H7 (cell line): ENCODE data around the gene HSPD1. TPM values are rescaled to one million over a fixed set of nuclear protein-coding genes. Genes with fewer than 3 reads are reported as not detected.
A peak's percentile ranks its signal among the peaks of the same experiment; 100 is the strongest.

Source experiments
- DNase-seq: peaks from one replicate; pipeline ENCODE4 v3.0.0; 2012
- H3K27me3 ChIP-seq: 2 replicates; pipeline ENCODE4 v1.6.0; 2011; ENCODE audit warnings: mild to moderate bottlenecking, low read length; ENCODE audit not compliant: control insufficient read depth, insufficient read depth
- H3K36me3 ChIP-seq: replicated peaks from 2 replicates; pipeline ENCODE4 v1.5.1; 2011; ENCODE audit warnings: low read length; ENCODE audit not compliant: control insufficient read depth, insufficient read depth
- H3K4me3 ChIP-seq: 2 replicates; pipeline ENCODE4 v1.5.1; 2011; ENCODE audit warnings: low read depth, mild to moderate bottlenecking, control low read depth, low read length, moderate library complexity; ENCODE audit not compliant: insufficient read depth
- total RNA-seq: library from RNA; depleted of rRNA; stranded (reverse); fragments of >200 nt; shearing (Covaris generic); gene quantifications from 2 replicates; pipeline ENCODE4 v1.2.3, GENCODE V29; 2014; rRNA removed

HSPD1 gene
- total RNA-seq = 552 and 723 TPM in 2 replicates

GRCh38 chr2:197499594-197500502, at the start of gene HSPD1, which contains the start of gene HSPE1:
HSPD1 (minus strand) TSS chr2:197499840; CDS start chr2:197498848, 992 bp downstream.
HSPE1 (plus strand) TSS chr2:197500379; CDS start chr2:197500437, 58 bp downstream.
- peaks cover 28% of the 10 kb centered on the region for H3K36me3 ChIP-seq

DNA sequence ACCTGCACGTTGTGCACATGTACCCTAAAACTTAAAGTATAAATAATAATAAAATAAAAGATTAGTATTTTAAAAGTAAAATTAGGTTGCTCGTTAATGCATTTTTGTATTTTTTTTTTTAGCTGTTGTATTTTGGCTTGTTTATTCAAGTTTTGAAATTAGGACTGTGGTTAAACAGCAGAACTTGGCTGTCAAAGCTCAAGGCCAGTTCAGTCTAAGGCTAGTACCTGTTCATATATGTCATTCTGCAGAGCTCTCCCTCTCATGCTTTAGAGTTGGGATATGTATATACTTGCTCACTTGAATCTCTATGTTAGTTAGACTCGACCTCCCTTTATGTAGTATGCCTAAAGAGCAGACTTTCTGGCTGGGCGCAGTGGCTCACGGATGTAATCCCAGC, 48.9 kb upstream of the HSPD1 start:
- Histone ChIP-seq H3K4me3 (no peak overlapping the region), H3K27me3 (no peaks in the 10 kb centered on the region), H3K36me3 (peaks cover 4% of the 10 kb centered on the region)
- no peak for DNase-seq

More at GRCh38 chr2:197499594-197500502, at the start of gene HSPD1, which contains the start of gene HSPE1:
- Histone ChIP-seq H3K4me3 (peak within 1 kb of the TSS; percentile 92), H3K27me3 (no peaks in the 10 kb centered on the region)
- peak; percentile 97 for DNase-seq

- peaks cover 4% of the 10 kb centered on the region for H3K36me3 ChIP-seq
- no peaks in the 10 kb centered on the region for H3K27me3 ChIP-seq
Measured at GRCh38 chr2:197547163-197547900, 47.7 kb upstream of the HSPD1 start.

DNA sequence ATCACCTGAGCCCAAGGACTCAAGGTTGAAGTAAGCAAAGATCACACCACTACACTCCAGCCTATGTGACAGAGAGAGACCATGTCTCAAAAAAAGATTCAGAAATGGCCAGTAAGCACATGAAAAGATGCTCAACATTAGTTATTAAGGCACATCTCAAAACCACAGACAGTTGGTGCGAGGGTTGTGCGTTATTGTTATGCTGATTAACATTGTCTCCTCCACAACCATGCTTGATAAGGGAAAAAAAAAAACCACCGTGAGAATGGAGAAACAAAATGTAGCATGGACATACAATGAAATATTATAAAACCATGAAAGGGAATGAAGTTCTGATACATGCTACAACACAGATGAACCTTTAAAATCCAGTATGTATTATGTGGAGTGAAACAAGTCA, 43.6 kb upstream of the HSPD1 start:
- Histone ChIP-seq H3K36me3 (peaks cover 4% of the 10 kb centered on the region), H3K4me3 (no peak overlapping the region), H3K27me3 (no peaks in the 10 kb centered on the region)
- no peak for DNase-seq

More at GRCh38 chr2:197547163-197547900, 47.7 kb upstream of the HSPD1 start:
- H3K4me3 ChIP-seq = no peak overlapping the region
- no peak for DNase-seq

- Histone ChIP-seq H3K4me3 (no peak overlapping the region), H3K36me3 (peaks cover 10% of the 10 kb centered on the region), H3K27me3 (no peaks in the 10 kb centered on the region)
- DNase-seq = no peak
Measured at GRCh38 chr2:197539734-197540133, 40.1 kb upstream of the HSPD1 start.

DNA sequence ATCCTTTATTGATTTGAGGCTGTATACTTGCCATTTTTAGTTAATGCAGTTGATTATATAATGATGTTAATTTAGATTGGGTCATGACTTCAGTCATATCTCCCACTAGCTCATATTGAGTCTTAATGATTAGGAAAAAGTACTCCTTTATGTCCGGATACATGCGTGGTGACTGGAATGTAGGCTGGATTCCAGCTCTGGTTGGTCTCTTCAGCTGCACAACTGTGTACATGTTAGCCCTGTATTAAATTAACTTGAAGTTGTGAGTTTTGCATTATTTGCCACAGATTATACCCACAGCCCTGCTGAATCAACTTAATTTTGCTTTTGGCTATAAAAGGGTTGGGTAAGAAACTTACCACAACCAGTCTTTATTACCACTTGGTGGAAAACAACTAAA, 38.8 kb upstream of the HSPD1 start:
- no peak overlapping the region for H3K4me3 ChIP-seq
- no peak for DNase-seq
- peaks cover 10% of the 10 kb centered on the region for H3K36me3 ChIP-seq
- H3K27me3 ChIP-seq = no peaks in the 10 kb centered on the region

- DNase-seq = no peak
- no peaks in the 10 kb centered on the region for H3K36me3 ChIP-seq
- H3K27me3 ChIP-seq = no peaks in the 10 kb centered on the region
- H3K4me3 ChIP-seq = peak overlapping the region; percentile 94
Measured at GRCh38 chr2:197517150-197517549, 17.5 kb upstream of the HSPD1 start.

DNA sequence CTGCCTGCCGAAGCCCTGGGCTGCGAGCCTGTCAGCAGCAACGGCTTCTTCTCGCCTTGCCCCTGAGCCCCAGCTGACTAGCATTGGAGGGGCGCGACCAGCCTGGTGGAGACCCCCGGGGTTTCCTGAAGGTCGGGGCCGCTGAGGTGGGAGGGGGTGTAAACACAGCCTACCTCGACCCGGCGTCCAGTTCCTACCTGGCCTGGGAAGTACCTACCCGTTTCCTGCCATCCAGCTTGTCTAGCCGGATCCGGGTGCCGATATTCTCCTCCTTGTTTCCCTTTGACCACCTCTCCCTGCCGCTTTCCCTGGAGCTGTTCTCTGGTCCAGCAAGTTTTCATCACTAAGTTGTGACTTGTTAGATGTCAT, 16.7 kb upstream of the HSPD1 start:
- DNase-seq = peak; percentile 77
- Histone ChIP-seq H3K36me3 (no peaks in the 10 kb centered on the region), H3K4me3 (peak overlapping the region; percentile 94), H3K27me3 (no peaks in the 10 kb centered on the region)

- Histone ChIP-seq H3K4me3 (peak within 1 kb of the TSS; percentile 94), H3K27me3 (no peaks in the 10 kb centered on the region), H3K36me3 (no peaks in the 10 kb centered on the region)
- DNase-seq = peak; percentile 96
Measured at GRCh38 chr2:197515739-197516392, 16.2 kb upstream of the HSPD1 start, which contains the start of gene MOB4. MOB4 (plus strand) TSS chr2:197516066; CDS start chr2:197516087, 21 bp downstream.

GRCh38 chr2:197515315-197515738, 15.7 kb upstream of the HSPD1 start:
- H3K4me3 ChIP-seq = peak overlapping the region; percentile 94
- H3K36me3 ChIP-seq = no peaks in the 10 kb centered on the region
- H3K27me3 ChIP-seq = no peaks in the 10 kb centered on the region
- DNase-seq = no peak

GRCh38 chr2:197514754-197515153, 15.1 kb upstream of the HSPD1 start:
- no peaks in the 10 kb centered on the region for H3K36me3 ChIP-seq
- DNase-seq = no peak
- no peaks in the 10 kb centered on the region for H3K27me3 ChIP-seq

DNA sequence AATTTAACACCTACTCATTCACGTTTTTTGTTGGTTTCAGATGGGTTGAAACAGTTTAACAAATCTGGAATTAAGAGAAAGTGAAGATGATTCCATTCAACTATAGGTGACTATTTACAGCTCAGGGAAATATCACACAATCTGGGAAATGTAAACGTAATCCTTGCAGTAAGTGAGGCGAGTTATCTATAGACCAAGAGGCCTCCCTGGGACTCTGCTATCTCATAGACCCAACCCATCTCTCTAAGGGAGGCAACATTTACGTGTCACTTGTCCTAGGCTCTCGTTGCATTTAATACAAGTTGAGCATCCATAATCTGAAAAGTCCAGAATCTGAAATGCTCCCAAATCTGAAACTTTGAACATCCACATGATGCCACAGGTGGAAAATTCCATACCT, 14.3 kb upstream of the HSPD1 start:
- Histone ChIP-seq H3K36me3 (no peaks in the 10 kb centered on the region), H3K4me3 (no peak overlapping the region), H3K27me3 (no peaks in the 10 kb centered on the region)
- DNase-seq = no peak

More at GRCh38 chr2:197514754-197515153, 15.1 kb upstream of the HSPD1 start:
- H3K4me3 ChIP-seq = no peak overlapping the region

GRCh38 chr2:197506658-197507057, 7.0 kb upstream of the HSPD1 start:
- Histone ChIP-seq H3K36me3 (peaks cover 7% of the 10 kb centered on the region), H3K4me3 (no peak overlapping the region), H3K27me3 (no peaks in the 10 kb centered on the region)
- DNase-seq = no peak

DNA sequence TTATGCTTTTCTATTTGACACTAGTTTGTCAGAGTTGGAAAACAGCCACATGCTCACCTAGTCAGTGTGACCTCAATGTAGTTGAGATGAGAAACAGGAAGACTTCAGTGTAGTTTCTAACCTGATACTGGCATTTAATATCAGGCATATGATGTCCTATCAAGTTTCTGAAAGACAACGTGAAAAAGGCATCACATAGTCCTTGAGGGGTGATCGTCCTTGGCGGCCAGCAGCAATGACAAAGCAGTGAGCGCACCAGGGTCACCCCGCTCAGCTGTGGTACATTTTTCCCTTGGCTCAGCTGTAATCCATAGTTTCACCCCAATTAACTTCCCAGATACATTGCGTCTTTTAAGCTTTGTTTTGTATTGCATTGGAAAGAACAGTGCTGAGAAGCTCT, 4.9 kb upstream of the HSPD1 start:
- no peak for DNase-seq
- Histone ChIP-seq H3K4me3 (no peak overlapping the region), H3K36me3 (peaks cover 7% of the 10 kb centered on the region), H3K27me3 (no peaks in the 10 kb centered on the region)
